Activated CD4-positive, alpha-beta T cell treated with anti-CD3 and anti-CD28 coated beads, Interleukin-2, Interleukin-4, amounts not matched to agents 100 ng/mL and 50 ng/mL, durations not matched to agents 16 hours and 8 hours (primary cell): ENCODE results near the gene POLA1.
A peak's percentile ranks its signal among the peaks of the same experiment; 100 is the strongest.
"Not testable (repeated sequence)": the region's sequence is repeated elsewhere in the genome, so short reads cannot be mapped to it uniquely, and the experiment has no call there.

Experiments used
- DNase-seq: peaks from one replicate; pipeline ENCODE4 v3.0.0-alpha.2; 2020; ENCODE audit warnings: low spot score

POLA1 gene, protein sequence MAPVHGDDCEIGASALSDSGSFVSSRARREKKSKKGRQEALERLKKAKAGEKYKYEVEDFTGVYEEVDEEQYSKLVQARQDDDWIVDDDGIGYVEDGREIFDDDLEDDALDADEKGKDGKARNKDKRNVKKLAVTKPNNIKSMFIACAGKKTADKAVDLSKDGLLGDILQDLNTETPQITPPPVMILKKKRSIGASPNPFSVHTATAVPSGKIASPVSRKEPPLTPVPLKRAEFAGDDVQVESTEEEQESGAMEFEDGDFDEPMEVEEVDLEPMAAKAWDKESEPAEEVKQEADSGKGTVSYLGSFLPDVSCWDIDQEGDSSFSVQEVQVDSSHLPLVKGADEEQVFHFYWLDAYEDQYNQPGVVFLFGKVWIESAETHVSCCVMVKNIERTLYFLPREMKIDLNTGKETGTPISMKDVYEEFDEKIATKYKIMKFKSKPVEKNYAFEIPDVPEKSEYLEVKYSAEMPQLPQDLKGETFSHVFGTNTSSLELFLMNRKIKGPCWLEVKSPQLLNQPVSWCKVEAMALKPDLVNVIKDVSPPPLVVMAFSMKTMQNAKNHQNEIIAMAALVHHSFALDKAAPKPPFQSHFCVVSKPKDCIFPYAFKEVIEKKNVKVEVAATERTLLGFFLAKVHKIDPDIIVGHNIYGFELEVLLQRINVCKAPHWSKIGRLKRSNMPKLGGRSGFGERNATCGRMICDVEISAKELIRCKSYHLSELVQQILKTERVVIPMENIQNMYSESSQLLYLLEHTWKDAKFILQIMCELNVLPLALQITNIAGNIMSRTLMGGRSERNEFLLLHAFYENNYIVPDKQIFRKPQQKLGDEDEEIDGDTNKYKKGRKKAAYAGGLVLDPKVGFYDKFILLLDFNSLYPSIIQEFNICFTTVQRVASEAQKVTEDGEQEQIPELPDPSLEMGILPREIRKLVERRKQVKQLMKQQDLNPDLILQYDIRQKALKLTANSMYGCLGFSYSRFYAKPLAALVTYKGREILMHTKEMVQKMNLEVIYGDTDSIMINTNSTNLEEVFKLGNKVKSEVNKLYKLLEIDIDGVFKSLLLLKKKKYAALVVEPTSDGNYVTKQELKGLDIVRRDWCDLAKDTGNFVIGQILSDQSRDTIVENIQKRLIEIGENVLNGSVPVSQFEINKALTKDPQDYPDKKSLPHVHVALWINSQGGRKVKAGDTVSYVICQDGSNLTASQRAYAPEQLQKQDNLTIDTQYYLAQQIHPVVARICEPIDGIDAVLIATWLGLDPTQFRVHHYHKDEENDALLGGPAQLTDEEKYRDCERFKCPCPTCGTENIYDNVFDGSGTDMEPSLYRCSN (N-terminal part only)

DNA sequence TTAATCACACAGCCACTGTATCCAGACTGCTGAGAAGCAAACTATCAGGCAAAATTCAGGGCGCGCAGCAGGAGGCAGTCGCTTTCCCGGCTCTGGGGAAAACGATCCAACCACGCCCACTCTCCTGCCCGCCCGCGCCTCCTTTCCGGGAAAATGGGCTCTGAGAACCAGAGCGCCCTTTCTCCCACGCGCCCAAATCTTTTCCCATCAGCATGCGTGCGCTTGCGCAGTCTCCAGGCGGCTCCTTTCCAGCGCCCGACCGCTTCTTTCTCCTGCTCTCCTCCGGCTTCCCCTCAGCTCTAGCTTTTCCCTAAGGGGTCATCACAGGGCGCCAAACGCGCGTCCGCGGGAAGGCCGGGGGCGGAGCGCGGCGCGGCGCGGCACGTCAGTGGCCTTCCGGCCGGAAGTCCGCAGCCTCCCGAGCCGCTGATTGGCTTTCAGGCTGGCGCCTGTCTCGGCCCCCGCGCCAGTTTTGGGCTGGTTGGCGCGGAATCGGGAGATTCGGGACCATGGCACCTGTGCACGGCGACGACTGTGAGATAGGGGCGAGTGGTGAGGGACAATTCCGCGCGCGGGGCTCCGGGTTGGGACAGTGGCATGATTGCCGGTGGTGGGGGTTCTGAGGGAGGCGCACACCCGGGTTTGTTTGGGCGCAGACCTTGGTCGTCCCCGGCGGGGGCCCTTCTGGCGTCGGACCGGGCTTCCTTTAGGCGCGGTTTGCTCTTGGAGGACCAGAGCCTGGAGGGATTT is at the start of gene POLA1:
TSS of gene POLA1 (plus strand) at position 466 of the 750 bp plus-strand sequence. CDS start at position 510, 44 bp downstream.
- peak; percentile 84 for DNase-seq

- DNase-seq = no peak
Measured at GRCh38 chrX:24646006-24646405, 47.7 kb upstream of the POLA1 start.

DNA sequence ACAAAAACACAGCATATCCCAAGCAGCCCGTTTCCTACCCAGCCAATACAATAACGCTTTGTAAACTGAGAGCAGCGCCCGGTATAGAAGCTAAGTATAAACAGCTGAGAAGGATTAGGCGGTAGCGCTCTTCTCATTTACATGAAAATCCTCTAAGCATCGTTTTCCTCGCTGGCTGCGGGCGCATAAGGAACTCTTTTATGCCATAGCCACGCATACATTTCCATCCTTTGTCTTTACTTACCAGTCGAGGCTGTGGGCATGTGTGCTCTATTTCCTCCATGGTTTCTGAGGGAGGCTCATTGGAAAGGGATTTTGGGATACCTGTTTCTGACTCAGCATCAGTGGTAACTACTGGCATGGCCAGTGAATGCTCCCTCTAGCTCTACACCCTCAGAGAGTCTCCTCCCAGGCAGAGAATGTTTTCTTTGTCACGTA is 47.0 kb upstream of the POLA1 start:
- no peak for DNase-seq

GRCh38 chrX:24647257-24648058 is 46.3 kb upstream of the POLA1 start, which contains the start of gene PCYT1B:
PCYT1B (minus strand) TSS chrX:24647347; CDS start chrX:24647105, 242 bp downstream.
- peak; percentile 49 for DNase-seq

GRCh38 chrX:24648495-24648894 is 45.2 kb upstream of the POLA1 start:
- no peak for DNase-seq

DNA sequence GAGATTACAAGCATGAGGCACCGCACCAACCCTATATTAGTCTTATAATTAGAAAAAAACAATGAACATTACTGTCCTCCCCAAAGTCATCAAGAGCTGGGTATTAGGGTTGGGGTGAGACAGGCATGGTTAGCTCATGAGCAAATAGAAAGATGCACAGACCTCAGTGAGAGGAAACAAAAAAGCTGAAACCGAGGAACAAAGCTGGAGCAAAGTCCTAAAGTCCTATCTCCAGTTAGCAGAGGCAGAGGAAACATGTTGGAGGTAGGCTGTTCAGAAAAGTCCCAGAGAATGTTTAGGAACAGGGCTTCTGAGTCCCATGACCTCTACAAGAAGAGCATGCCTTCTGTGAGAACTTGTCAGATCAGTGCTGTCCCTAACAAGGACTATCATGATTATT is 41.9 kb upstream of the POLA1 start:
- no peak for DNase-seq

DNA sequence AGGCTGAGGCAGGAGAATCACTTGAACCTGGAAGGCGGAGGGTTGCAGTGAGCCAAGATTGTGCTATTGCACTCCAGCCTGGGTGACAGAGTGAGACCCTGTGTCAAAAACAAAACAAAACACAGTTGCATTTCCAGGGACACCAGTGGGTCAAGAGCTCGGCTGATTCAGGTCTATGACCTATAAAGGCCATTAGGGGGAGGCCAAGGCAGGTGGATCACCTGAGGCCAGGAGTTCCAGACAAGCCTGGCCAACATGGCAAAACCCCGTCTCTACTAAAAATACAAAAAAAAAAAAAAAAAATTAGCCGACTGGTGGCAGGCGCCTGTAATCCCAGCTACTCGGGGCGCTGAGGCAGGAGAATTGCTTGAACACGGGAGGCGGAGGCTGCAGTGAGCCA is 38.0 kb upstream of the POLA1 start:
- DNase-seq = not testable (repeated sequence)

DNA sequence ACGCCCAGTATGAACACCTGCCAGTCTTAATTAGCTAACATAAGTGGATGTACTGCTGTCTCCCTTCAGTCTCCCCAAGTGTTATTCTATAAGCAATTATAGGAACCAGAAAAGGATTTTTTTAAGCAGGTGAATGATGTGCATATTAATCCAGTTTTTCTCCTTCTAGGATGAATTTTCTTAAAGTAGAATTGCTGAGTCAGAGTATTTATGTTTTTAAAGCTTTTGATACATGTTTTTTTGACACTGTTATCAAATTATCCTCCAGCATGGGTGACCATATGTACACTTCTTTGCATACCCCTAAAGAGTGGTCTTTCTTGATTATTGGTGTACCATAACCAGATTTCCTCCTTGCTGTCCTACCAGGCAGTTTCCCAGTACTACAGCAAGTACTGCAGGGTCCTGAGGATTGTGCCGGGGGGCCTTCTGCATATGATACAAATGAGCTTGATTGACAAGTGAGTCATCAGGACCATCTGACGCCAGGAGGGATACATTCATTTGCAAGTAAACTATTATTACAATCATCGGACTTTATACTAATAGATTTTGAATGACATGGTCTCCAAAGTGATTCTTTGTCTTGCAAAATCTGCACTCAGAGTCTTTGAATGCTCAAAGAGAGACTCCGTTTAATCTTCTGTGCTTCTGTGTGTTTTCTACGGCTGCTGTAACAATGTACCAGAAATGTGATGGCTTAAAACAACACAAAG is 35.9 kb upstream of the POLA1 start:
- no peak for DNase-seq

DNA sequence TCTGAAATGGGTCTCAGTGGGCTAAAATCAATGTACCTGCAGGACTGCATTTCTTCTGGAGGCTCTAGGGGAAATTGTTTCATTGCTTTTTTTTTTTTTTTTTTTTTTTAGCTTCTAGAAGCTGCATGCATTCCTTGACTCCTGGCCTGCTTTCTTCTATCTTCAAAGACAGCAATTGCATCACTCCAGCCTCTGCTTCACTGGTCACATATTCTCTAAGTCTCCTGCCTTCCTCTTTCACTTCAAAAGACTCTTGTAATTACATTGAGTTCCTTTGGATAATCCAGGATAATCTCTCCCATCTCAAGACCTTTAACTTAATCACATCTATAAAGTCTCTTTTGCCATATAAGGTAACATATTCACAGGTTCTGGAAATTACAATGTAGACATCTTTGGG is 35.3 kb upstream of the POLA1 start:
- DNase-seq = no peak

GRCh38 chrX:24659106-24659505 is 34.6 kb upstream of the POLA1 start:
- DNase-seq = no peak

DNA sequence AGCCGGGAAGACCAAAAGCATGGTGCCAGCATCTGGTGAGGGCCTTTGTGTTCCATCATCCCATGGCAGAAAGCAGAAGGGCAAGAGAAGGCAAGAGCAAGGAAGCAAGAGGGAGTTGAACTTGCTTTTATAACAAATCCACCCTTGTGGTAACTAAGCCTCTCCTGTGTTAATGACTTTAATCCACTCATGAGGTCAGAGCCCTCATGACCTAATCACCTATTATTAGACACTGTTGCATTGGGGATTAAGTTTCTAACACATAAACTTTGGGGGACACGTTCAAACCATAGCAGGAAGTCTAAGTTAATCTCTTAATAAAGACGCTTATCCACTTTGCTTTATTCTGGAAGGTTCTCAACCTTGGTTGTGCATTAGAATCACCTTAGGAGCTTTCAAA is 34.1 kb upstream of the POLA1 start:
- no peak for DNase-seq

- DNase-seq = no peak
Measured at GRCh38 chrX:24661292-24661691, 32.4 kb upstream of the POLA1 start.

GRCh38 chrX:24662352-24662751 is 31.4 kb upstream of the POLA1 start:
- no peak for DNase-seq

- DNase-seq = no peak
Measured at GRCh38 chrX:24668111-24668510, 25.6 kb upstream of the POLA1 start.

DNA sequence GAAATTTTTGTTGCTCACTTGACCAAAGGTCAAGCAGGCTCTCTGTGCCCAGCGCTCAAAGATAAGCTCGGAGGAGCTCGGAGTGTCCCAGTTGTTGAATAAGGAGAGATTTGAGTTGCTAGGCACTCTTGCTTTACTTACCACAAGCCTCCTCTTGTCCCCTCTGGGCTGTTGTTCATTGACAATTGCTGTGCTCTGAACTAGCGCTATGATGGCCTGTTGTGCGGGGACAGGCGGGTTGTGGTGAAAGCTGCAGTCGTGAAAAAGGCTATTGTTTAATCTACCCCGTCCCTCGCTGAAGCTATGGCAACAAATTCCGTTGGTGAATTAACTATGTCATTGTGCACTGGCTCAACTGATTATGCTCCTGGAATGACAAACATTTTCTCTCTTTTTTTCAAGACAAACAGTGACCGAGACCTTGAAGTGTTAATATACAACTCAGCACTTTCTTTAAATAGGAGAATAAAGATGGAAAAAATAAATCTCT is 21.0 kb upstream of the POLA1 start:
- DNase-seq = no peak

GRCh38 chrX:24673424-24673823 is 20.3 kb upstream of the POLA1 start:
- no peak for DNase-seq

DNA sequence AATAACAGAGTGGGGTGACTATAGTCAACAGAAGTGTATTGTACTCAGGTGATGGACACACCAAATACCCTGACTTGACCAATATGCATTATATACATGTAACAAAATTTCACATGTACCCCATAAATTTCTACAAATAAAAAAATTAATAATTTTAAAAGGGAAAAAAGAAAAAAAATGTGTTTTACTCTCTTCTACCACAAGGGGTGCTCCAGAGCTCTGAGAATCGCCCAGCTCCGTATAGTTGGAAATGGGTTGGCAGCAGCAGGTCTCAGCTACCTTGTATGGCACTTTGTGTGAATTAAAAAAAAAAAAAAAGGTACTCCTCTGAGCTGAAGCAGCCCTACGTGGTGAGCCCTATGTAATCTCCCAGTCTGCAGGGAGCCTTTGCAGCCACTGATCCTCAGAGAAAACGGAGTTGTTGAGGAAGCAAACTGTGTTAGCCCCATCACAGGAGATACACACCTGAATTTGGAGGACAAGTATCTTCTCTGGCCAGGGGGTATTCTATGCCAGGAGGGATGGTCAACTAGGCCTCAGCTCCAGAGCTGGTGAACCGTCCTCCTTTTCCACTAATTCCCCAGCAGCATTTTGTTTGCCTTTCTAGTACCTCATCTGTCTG is 17.2 kb upstream of the POLA1 start:
- DNase-seq = peak; percentile 19

- DNase-seq = peak; percentile 73
Measured at GRCh38 chrX:24682739-24683432, 10.8 kb upstream of the POLA1 start.
